ENCODE measurements around the gene DUSP15. TPM values are rescaled to one million over a fixed set of nuclear protein-coding genes. Genes with fewer than 3 reads are reported as not detected.

DUSP15 gene
- total and polyA plus RNA-seq, 9 of the 15 experiments (the other 6 are each of a cell fraction or from before 2014, with no cell fraction given), result 0.34 TPM; not detected in 8

DNA sequence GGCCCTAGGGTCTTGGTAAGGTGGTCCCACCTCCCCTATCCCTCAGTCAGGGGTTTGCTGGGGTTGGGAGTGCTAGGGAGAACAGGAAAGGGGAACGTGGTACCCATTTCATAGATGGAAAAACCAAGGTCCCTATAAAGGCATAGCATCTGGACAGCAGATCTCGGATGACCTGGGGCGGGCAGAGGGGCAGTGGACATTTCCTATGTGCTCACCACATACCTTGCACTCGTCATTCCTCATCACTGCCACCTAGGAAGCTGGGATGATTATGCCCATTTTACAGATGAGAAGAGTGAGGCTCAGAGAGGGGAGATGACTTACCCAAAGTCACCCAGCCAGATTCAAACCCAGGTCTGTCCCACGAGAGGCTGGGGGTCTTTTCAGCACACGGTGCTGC is 39.1 kb downstream of the DUSP15 start (continued):
- no peak for TF ChIP-seq HIVEP1 (CRISPR knock-in tag; IDR thresholded peaks at IDR 0.05)
- no peak for TF ChIP-seq POU5F1 (IDR thresholded peaks at IDR 0.05; ENCODE audit: borderline replicate concordance, low read depth, low read length, partially characterized antibody)
- peak in 1 of 2 experiments; percentile 68; a peak in 2 of 4 replicates for TF ChIP-seq RCOR1 (IDR thresholded peaks at IDR 0.05; ENCODE audit: borderline replicate concordance in 1 of 2, low read depth in 2 of 2, low read length in 2 of 2)
- TF ChIP-seq, protein P1, sequence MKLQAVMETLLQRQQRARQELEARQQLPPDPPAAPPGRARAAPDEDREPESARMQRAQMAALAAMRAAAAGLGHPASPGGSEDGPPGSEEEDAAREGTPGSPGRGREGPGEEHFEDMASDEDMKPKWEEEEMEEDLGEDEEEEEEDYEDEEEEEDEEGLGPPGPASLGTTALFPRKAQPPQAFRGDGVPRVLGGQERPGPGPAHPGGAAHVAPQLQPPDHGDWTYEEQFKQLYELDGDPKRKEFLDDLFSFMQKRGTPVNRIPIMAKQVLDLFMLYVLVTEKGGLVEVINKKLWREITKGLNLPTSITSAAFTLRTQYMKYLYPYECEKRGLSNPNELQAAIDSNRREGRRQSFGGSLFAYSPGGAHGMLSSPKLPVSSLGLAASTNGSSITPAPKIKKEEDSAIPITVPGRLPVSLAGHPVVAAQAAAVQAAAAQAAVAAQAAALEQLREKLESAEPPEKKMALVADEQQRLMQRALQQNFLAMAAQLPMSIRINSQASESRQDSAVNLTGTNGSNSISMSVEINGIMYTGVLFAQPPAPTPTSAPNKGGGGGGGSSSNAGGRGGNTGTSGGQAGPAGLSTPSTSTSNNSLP (IDR thresholded peaks at IDR 0.05; ENCODE audit: borderline replicate concordance, low read depth, low read length), result no peak
- no peak for TF ChIP-seq ZNF766 (CRISPR knock-in tag; conservative IDR thresholded peaks at IDR 0.05)
- no peak for TF ChIP-seq SREBF1 (IDR thresholded peaks at IDR 0.05; ENCODE audit: borderline replicate concordance, low read depth, low read length)
- TF ChIP-seq, protein P2, sequence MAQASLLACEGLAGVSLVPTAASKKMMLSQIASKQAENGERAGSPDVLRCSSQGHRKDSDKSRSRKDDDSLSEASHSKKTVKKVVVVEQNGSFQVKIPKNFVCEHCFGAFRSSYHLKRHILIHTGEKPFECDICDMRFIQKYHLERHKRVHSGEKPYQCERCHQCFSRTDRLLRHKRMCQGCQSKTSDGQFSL (CRISPR knock-in tag; IDR thresholded peaks at IDR 0.05), result no peak
- TF ChIP-seq, protein P2 (tag; IDR thresholded peaks at IDR 0.05), result no peak
- no peak for TF ChIP-seq TEAD1 (CRISPR knock-in tag; IDR thresholded peaks at IDR 0.05)
- no peak for TF ChIP-seq KAT7 (CRISPR knock-in tag; IDR thresholded peaks at IDR 0.05; ENCODE audit: borderline replicate concordance)
- TF ChIP-seq, protein P3, sequence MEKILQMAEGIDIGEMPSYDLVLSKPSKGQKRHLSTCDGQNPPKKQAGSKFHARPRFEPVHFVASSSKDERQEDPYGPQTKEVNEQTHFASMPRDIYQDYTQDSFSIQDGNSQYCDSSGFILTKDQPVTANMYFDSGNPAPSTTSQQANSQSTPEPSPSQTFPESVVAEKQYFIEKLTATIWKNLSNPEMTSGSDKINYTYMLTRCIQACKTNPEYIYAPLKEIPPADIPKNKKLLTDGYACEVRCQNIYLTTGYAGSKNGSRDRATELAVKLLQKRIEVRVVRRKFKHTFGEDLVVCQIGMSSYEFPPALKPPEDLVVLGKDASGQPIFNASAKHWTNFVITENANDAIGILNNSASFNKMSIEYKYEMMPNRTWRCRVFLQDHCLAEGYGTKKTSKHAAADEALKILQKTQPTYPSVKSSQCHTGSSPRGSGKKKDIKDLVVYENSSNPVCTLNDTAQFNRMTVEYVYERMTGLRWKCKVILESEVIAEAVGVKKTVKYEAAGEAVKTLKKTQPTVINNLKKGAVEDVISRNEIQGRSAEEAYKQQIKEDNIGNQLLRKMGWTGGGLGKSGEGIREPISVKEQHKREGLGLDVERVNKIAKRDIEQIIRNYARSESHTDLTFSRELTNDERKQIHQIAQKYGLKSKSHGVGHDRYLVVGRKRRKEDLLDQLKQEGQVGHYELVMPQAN (IDR thresholded peaks at IDR 0.05; ENCODE audit: borderline replicate concordance), result no peak
- TF ChIP-seq KDM4B (IDR thresholded peaks at IDR 0.05; ENCODE audit: borderline replicate concordance in 2 of 2, low read depth in 1 of 2), result no peak
- TF ChIP-seq HDAC2 (IDR thresholded peaks at IDR 0.05), result peak; percentile 87; the same call in 1 of the 2 replicates
- TF ChIP-seq NUFIP1 (IDR thresholded peaks at IDR 0.05; ENCODE audit: partially characterized antibody), result no peak
- TF ChIP-seq, protein P4, sequence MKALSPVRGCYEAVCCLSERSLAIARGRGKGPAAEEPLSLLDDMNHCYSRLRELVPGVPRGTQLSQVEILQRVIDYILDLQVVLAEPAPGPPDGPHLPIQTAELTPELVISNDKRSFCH (CRISPR knock-in tag; IDR thresholded peaks at IDR 0.05), result no peak
- TF ChIP-seq, protein P4 (tag; IDR thresholded peaks at IDR 0.05), result no peak
- no peak for TF ChIP-seq CBX5 (IDR thresholded peaks at IDR 0.05; ENCODE audit: borderline replicate concordance, low read depth)
- TF ChIP-seq STAT5B (CRISPR knock-in tag; IDR thresholded peaks at IDR 0.05), result no peak
- no peak for TF ChIP-seq ARHGAP35 (IDR thresholded peaks at IDR 0.05; ENCODE audit: partially characterized antibody)
- TF ChIP-seq BDP1 (IDR thresholded peaks at IDR 0.05; ENCODE audit: insufficient read depth, insufficient read length), result no peak
- no peak for TF ChIP-seq CXXC5 (CRISPR knock-in tag; IDR thresholded peaks at IDR 0.05)
- no peak for TF ChIP-seq EP300 (IDR thresholded peaks at IDR 0.05; ENCODE audit: low read length)
- peak; percentile 86 for TF ChIP-seq SMARCA5 (IDR thresholded peaks at IDR 0.05)
- no peak for TF ChIP-seq TRIM28 (IDR thresholded peaks at IDR 0.05)
